Neuronal stem cell (in vitro differentiated cells): ENCODE data around the gene PXDN.

Experiments
- DNase-seq: peaks from one replicate; pipeline ENCODE4 v3.0.0-alpha.2; 2013; ENCODE audit warnings: low spot score
- H2AFZ ChIP-seq: one replicate; pipeline ENCODE4 v1.6.1; 2013; ENCODE audit warnings: mild to moderate bottlenecking, low read length, inconsistent platforms
- H2AK5ac ChIP-seq: 2 replicates; pipeline ENCODE4 v1.6.1; 2013; ENCODE audit warnings: low read depth, mild to moderate bottlenecking, inconsistent platforms, low read length, moderate library complexity, mixed read lengths
- H2BK120ac ChIP-seq: 2 replicates; pipeline ENCODE4 v1.6.1; 2013; ENCODE audit warnings: low read depth, mild to moderate bottlenecking, inconsistent platforms, low read length, moderate library complexity, mixed read lengths
- H2BK12ac ChIP-seq: one replicate; pipeline ENCODE4 v1.6.1; 2013; ENCODE audit warnings: low read length, inconsistent platforms
- H2BK15ac ChIP-seq: 2 replicates; pipeline ENCODE4 v1.6.1; 2013; ENCODE audit warnings: mild to moderate bottlenecking, low read length, inconsistent platforms, mixed read lengths
- H2BK5ac ChIP-seq: one replicate; pipeline ENCODE4 v1.6.1; 2013; ENCODE audit warnings: inconsistent platforms, mild to moderate bottlenecking, low read length, moderate library complexity
- H3K14ac ChIP-seq: one replicate; pipeline ENCODE4 v1.6.1; 2013; ENCODE audit warnings: low read length, inconsistent platforms
- H3K18ac ChIP-seq: 2 replicates; pipeline ENCODE4 v1.6.1; 2013; ENCODE audit warnings: low read length, inconsistent platforms
- H3K23ac ChIP-seq: 2 replicates; pipeline ENCODE4 v1.6.1; 2013; ENCODE audit warnings: low read depth, mild to moderate bottlenecking, mixed read lengths, low read length, inconsistent platforms; ENCODE audit not compliant: poor library complexity
- H3K27ac ChIP-seq: replicated peaks from 3 replicates; pipeline ENCODE4 v1.5.1; 2013; ENCODE audit warnings: low read length, inconsistent platforms
- H3K27me3 ChIP-seq, 3 experiments: 2 replicates each; pipeline ENCODE4 v1.6.1; 2013; ENCODE audit warnings: low read length in 3 of 3, mild to moderate bottlenecking in 2 of 3, inconsistent platforms in 1 of 3, low read depth in 1 of 3, mixed read lengths in 1 of 3, moderate library complexity in 1 of 3; ENCODE audit not compliant: control insufficient read depth in 3 of 3, insufficient read depth in 3 of 3
- H3K36me3 ChIP-seq, 2 donors: replicated peaks in 1 of 2; 2 replicates each; pipeline ENCODE4 v1.6.1; 2013; ENCODE audit warnings: low read length in 2 of 2; ENCODE audit not compliant: control insufficient read depth in 2 of 2, insufficient read depth in 2 of 2
- H3K4ac ChIP-seq: 2 replicates; pipeline ENCODE4 v1.6.1; 2013; ENCODE audit warnings: inconsistent platforms, mild to moderate bottlenecking, low read length, moderate library complexity
- H3K4me1 ChIP-seq, 2 donors: 1 replicate in 1 of 2; 2 replicates in 1 of 2; pipeline ENCODE4 v1.6.1; 2013; ENCODE audit warnings: low read length in 2 of 2, low read depth in 1 of 2; ENCODE audit not compliant: control insufficient read depth in 2 of 2, insufficient read depth in 1 of 2
- H3K4me2 ChIP-seq: one replicate; pipeline ENCODE4 v1.6.1; 2013; ENCODE audit warnings: mild to moderate bottlenecking, low read length, inconsistent platforms; ENCODE audit not compliant: insufficient read depth, poor library complexity, severe bottlenecking
- H3K4me3 ChIP-seq, 2 donors: 2 replicates each; pipeline ENCODE4 v1.5.1; 2013; ENCODE audit warnings: low read length in 2 of 2, mild to moderate bottlenecking in 2 of 2, inconsistent platforms in 1 of 2, moderate library complexity in 1 of 2
- H3K79me1 ChIP-seq: one replicate; pipeline ENCODE4 v1.6.1; 2013; ENCODE audit warnings: low read depth, mild to moderate bottlenecking, inconsistent platforms, low read length, moderate library complexity
- H3K9ac ChIP-seq: one replicate; pipeline ENCODE4 v1.6.1; 2013; ENCODE audit warnings: mild to moderate bottlenecking, low read depth, low read length, inconsistent platforms; ENCODE audit not compliant: poor library complexity
- H3K9me3 ChIP-seq, 2 donors: replicated peaks in 1 of 2; 2 replicates each; pipeline versions ENCODE3 to v1.6.1; 2013; ENCODE audit warnings: low read length in 2 of 2, mild to moderate bottlenecking in 2 of 2, inconsistent platforms in 1 of 2, low read depth in 1 of 2, mixed read lengths in 1 of 2, moderate library complexity in 1 of 2; ENCODE audit not compliant: control insufficient read depth in 2 of 2, insufficient read depth in 1 of 2
- H4K8ac ChIP-seq: one replicate; pipeline ENCODE4 v1.6.1; 2013; ENCODE audit warnings: low read depth, mild to moderate bottlenecking, inconsistent platforms, low read length, moderate library complexity
- H4K91ac ChIP-seq: one replicate; pipeline ENCODE4 v1.6.1; 2013; ENCODE audit warnings: low read length, low read depth, mild to moderate bottlenecking, inconsistent platforms; ENCODE audit not compliant: poor library complexity
- WGBS, 2 donors: extraction: QIAGEN DNeasy Blood & Tissue Kit; methylation state at CpG; one replicate each; pipeline ENCODE4 v1.1.7; 2013; ENCODE audit warnings: missing lambda C conversion rate in 2 of 2, mixed read lengths in 1 of 2; ENCODE audit not compliant: insufficient read length in 2 of 2, insufficient replicate concordance in 1 of 2; ENCODE audit errors: extremely low coverage in 2 of 2; 5-methylcytosine and 5-hydroxymethylcytosine counted together

PXDN gene

DNA sequence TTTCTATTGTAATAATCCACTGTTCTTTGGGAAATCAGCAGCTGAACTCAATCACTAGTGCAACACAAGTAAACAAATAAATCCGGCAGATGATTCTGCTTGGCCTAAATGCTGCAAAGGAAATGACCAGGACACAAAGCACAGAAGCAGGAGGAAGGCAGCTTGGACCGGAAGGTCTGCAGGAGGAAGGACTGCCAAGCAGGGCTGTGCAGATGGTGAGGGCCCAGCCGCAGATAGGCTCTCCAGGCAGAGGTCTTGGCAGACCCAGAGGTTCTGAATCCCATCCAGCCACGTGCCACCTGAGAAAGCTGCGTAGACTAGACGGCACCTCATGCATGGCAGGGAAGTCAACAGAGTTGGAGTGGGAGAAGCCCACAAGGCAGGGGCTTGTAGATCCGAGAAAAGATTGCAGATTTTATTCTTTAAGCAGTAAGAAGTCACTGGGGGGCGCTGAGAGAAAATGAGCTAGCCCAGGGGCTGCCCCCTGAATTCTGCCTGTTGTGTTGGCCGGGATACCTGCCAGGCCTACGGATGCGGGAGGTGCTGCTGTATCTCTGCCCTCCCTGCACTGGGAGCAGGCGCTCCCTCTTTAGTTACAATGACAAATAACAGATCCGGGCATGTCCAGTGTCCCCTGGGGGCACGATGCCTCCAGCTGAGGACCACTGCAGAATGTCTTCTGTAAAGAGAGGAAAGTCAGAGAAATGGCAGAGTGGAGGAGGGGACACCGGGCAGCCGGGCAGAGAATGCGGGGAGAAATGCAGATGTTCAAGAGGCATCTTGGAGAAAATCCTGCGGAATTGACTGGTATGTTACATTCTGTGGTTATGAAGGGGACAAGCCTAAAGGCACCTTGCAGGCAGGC lies 153.5 kb downstream of the PXDN start:
- WGBS, 2 donors = no CpG with 5 or more reads among the region's 18 CpGs
- H3K4me3 ChIP-seq = no peak overlapping the region
- no peak overlapping the region for H3K4ac ChIP-seq
- H3K14ac ChIP-seq = no peak overlapping the region
- H2AK5ac ChIP-seq = peak overlapping the region; percentile 26
- H4K91ac ChIP-seq = no peak overlapping the region
- H2BK5ac ChIP-seq = peak overlapping the region; percentile 7
- H3K9me3 ChIP-seq = peaks cover 0 to 4% of the 10 kb centered on the region in 2 donors
- no peak overlapping the region for H2BK120ac ChIP-seq
- peak overlapping the region; percentile 53 for H2BK12ac ChIP-seq
- peak overlapping the region; percentile 85 for H3K18ac ChIP-seq
- DNase-seq = no peak
- no peak overlapping the region for H4K8ac ChIP-seq
- no peak overlapping the region for H3K4me2 ChIP-seq
- no peaks in the 10 kb centered on the region for H3K79me1 ChIP-seq
- no peak overlapping the region for H3K27ac ChIP-seq
- no peak overlapping the region for H2AFZ ChIP-seq
- no peak overlapping the region for H3K23ac ChIP-seq
- H3K4me1 ChIP-seq = peaks cover 5 to 25% of the 10 kb centered on the region in 2 donors
- H3K9ac ChIP-seq = no peak overlapping the region
- H3K27me3 ChIP-seq = no peaks in the 10 kb centered on the region
- H2BK15ac ChIP-seq = no peak overlapping the region
- H3K36me3 ChIP-seq = no peaks in the 10 kb centered on the region

- Histone ChIP-seq H3K4me3 (no peak overlapping the region), H2BK120ac (no peak overlapping the region), H2AFZ (no peak overlapping the region), H2AK5ac (peak overlapping the region; percentile 78), H2BK5ac (no peak overlapping the region), H2BK15ac (peak overlapping the region; percentile 96), H2BK12ac (peak overlapping the region; percentile 77), H3K14ac (no peak overlapping the region), H3K9ac (no peak overlapping the region), H3K79me1 (no peaks in the 10 kb centered on the region), H3K27ac (no peak overlapping the region), H4K8ac (no peak overlapping the region), H3K4me2 (no peak overlapping the region), H3K4me1 (peaks cover 5 to 16% of the 10 kb centered on the region in 2 donors), H3K4ac (no peak overlapping the region), H3K36me3 (no peaks in the 10 kb centered on the region), H3K23ac (no peak overlapping the region), H4K91ac (no peak overlapping the region), H3K9me3 (no peaks in the 10 kb centered on the region), H3K18ac (no peak overlapping the region), H3K27me3 (no peaks in the 10 kb centered on the region)
- no peak for DNase-seq
- WGBS, 2 donors = no CpG with 5 or more reads among the region's 15 CpGs
Measured at GRCh38 chr2:1588978-1589621, 155.2 kb downstream of the PXDN start.

DNA sequence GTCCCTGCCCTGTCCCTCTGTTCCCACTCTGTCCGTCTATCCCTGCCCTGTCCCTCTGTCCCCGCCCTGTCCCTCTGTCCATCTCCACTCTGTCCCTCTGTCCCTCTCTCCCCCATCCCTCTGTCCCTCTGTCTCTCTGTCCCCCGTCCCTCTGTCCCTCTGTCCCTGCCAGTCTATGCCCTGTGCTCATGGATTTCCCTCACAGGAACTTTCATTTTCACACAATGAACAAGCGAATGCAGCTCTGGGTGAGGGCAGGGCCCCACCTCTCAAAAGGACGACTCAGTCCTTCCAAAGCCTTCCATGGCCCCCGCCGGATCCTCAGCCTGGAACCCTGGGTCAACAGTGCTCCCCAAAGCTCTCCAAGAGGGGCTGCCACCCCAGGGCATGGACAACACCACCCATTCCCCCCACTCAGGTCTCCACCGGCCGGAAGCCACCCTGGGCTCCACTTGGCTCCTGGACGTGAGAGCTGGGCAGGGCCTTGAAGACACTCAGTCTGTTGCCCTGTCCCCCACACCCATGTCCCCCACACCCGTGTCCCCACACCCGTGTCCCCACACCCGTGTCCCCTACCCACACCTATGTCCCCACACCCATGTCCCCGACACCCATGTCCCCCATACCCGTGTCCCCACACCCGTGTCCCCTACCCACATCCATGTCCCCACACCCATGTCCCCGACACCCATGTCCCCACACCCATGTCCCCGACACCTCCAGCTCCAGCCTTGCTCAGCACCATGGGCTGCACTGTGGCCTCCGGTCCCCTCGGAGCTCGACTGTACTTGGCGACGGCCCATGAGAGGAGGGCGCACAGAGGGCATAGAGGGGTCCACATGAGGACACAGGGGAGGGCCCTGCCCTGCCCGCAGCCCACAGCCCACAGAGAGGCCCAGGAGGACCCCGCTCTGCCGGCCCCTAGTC lies 156.0 kb downstream of the PXDN start:
- Histone ChIP-seq H3K14ac (peak overlapping the region; percentile 43), H2BK15ac (peak overlapping the region; percentile 96), H3K36me3 (no peaks in the 10 kb centered on the region), H2BK12ac (no peak overlapping the region), H3K23ac (no peak overlapping the region), H2AFZ (no peak overlapping the region), H4K91ac (no peak overlapping the region), H3K9me3 (no peaks in the 10 kb centered on the region), H3K4ac (peak overlapping the region; percentile 76), H3K4me3 (no peak overlapping the region), H3K18ac (peak overlapping the region; percentile 71), H3K9ac (peak overlapping the region; percentile 56), H3K27me3 (no peaks in the 10 kb centered on the region), H3K79me1 (no peaks in the 10 kb centered on the region), H3K27ac (no peak overlapping the region), H2AK5ac (peak overlapping the region; percentile 8), H4K8ac (peak overlapping the region; percentile 76), H2BK5ac (no peak overlapping the region), H3K4me1 (peaks cover under 1 to 8% of the 10 kb centered on the region in 2 donors), H2BK120ac (no peak overlapping the region), H3K4me2 (no peak overlapping the region)
- no CpG with 5 or more reads among the region's 27 CpGs for WGBS, 2 donors
- no peak for DNase-seq
